Trophoblast cell (in vitro differentiated cells and primary cell): ENCODE results near the gene SLC1A4.

Source experiments
- DNase-seq, 2 donors: peaks; one replicate each; pipeline ENCODE4 v3.0.0-alpha.2; 2016
- H2AFZ ChIP-seq: 2 replicates; pipeline ENCODE4 v1.6.1; 2013; ENCODE audit warnings: low read length, moderate library complexity, mild to moderate bottlenecking; ENCODE audit not compliant: insufficient read depth, poor library complexity
- H2AK5ac ChIP-seq: 2 replicates; pipeline ENCODE4 v1.6.1; 2013; ENCODE audit warnings: mild to moderate bottlenecking, low read length
- H2BK120ac ChIP-seq: 2 replicates; pipeline ENCODE4 v1.6.1; 2013; ENCODE audit warnings: low read length, mild to moderate bottlenecking, moderate library complexity; ENCODE audit not compliant: insufficient read depth, poor library complexity
- H2BK12ac ChIP-seq: 2 replicates; pipeline ENCODE4 v1.6.1; 2013; ENCODE audit warnings: mild to moderate bottlenecking, low read length, moderate library complexity
- H2BK5ac ChIP-seq: 2 replicates; pipeline ENCODE4 v1.6.1; 2013; ENCODE audit warnings: low read length, low read depth, moderate library complexity, mild to moderate bottlenecking; ENCODE audit not compliant: poor library complexity
- H3K14ac ChIP-seq: 2 replicates; pipeline ENCODE4 v1.6.1; 2013; ENCODE audit warnings: mild to moderate bottlenecking, low read length
- H3K18ac ChIP-seq: 2 replicates; pipeline ENCODE4 v1.6.1; 2013; ENCODE audit warnings: mild to moderate bottlenecking, low read length
- H3K23ac ChIP-seq: 2 replicates; pipeline ENCODE4 v1.6.1; 2013; ENCODE audit warnings: low read length
- H3K27ac ChIP-seq: 2 replicates; pipeline ENCODE4 v1.5.1; 2013; ENCODE audit warnings: low read depth, mild to moderate bottlenecking, inconsistent platforms, low read length, moderate library complexity
- H3K27me3 ChIP-seq: 2 replicates; pipeline ENCODE4 v1.6.1; 2013; ENCODE audit warnings: inconsistent platforms, mild to moderate bottlenecking, low read length, moderate library complexity; ENCODE audit not compliant: insufficient read depth
- H3K36me3 ChIP-seq, 2 experiments: 1 replicate in 1 of 2; 2 replicates in 1 of 2; pipeline ENCODE4 v1.6.1; 2013; ENCODE audit warnings: low read length in 2 of 2, mild to moderate bottlenecking in 2 of 2, moderate library complexity in 1 of 2; ENCODE audit not compliant: insufficient read depth in 2 of 2, control insufficient read depth in 1 of 2
- H3K4ac ChIP-seq: 2 replicates; pipeline ENCODE4 v1.6.1; 2013; ENCODE audit warnings: low read depth, mild to moderate bottlenecking, low read length, moderate library complexity
- H3K4me1 ChIP-seq, 2 experiments: 1 replicate in 1 of 2; 2 replicates in 1 of 2; pipeline ENCODE4 v1.6.1; 2013; ENCODE audit warnings: low read length in 2 of 2, mild to moderate bottlenecking in 2 of 2, moderate library complexity in 1 of 2; ENCODE audit not compliant: insufficient read depth in 2 of 2, control insufficient read depth in 1 of 2
- H3K4me2 ChIP-seq: 2 replicates; pipeline ENCODE4 v1.6.1; 2013; ENCODE audit warnings: inconsistent platforms, mild to moderate bottlenecking, low read length, moderate library complexity
- H3K4me3 ChIP-seq: 2 replicates; pipeline ENCODE4 v1.5.1; 2013; ENCODE audit warnings: mild to moderate bottlenecking, low read depth, low read length, inconsistent platforms
- H3K79me1 ChIP-seq: one replicate; pipeline ENCODE4 v1.6.1; 2013; ENCODE audit warnings: low read length
- H3K79me2 ChIP-seq: 2 replicates; pipeline ENCODE4 v1.6.1; 2013; ENCODE audit warnings: low read length, mild to moderate bottlenecking; ENCODE audit not compliant: control insufficient read depth, insufficient read depth, poor library complexity
- H3K9ac ChIP-seq: 2 replicates; pipeline ENCODE4 v1.6.1; 2013; ENCODE audit warnings: mild to moderate bottlenecking, low read length
- H3K9me3 ChIP-seq: 2 replicates; pipeline ENCODE4 v1.6.1; 2013; ENCODE audit warnings: low read depth, mild to moderate bottlenecking, control low read depth, inconsistent platforms, low read length; ENCODE audit not compliant: insufficient read depth
- H4K12ac ChIP-seq: 2 replicates; pipeline ENCODE4 v1.6.1; 2013; ENCODE audit warnings: low read depth, mild to moderate bottlenecking, low read length, moderate library complexity
- H4K8ac ChIP-seq: 2 replicates; pipeline ENCODE4 v1.6.1; 2013; ENCODE audit warnings: low read depth, mild to moderate bottlenecking, low read length, moderate library complexity
- H4K91ac ChIP-seq: one replicate; pipeline ENCODE4 v1.6.1; 2013; ENCODE audit warnings: low read depth, mild to moderate bottlenecking, low read length, moderate library complexity
- WGBS: extraction: QIAGEN DNeasy Blood & Tissue Kit; methylation state at CpG from one replicate; pipeline ENCODE4 v1.1.7; 2013; ENCODE audit warnings: missing lambda C conversion rate; ENCODE audit not compliant: insufficient read length, insufficient coverage; ENCODE audit errors: extremely low coverage; 5-methylcytosine and 5-hydroxymethylcytosine counted together

Gene SLC1A4

DNA sequence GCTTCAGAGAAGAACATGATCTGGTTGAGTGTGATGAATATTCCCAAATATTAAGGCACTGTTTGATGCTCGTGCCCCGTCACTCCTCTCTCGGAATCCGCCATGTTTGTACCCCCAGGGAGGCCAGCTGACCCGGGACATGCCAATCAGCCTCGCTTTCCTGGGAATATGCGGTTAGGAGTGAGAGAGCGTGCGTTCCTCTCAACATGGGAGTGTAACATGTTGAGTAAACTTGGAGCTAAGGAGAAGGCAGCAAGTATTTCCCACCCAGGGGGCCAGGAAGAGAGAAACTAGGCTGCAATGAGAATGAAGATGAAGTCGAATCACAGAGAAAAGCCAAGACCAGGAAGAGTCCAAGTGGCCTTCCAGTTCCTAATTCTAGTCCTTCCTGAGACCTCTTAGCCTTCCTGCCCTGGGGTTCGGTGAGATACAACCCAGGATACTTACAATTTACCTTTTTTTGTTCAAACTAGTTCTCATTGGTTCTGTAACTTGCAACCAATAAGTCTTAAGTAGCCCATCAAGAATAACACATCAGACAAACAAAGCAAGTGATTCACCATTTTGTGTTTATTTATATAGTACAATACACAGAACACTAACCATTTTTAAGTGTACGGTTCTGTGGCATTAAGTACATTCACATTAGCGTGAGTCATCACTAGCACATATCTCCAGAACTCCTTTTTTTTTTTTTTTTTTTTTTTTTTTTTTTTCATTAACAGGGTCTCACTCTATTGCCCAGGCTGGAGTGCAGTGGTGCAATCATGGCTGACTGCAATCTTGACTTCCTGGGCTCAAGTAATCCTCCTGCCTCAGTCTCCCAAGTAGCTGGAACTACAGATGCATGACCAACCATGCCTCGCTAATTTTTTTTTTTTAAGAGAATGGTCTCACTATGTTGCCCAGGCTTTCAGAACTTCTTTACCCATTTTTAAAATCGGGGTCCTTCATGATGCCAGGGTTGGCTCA, 36.4 kb upstream of the SLC1A4 start:
- Histone ChIP-seq H3K9ac (no peak overlapping the region), H2AFZ (no peak overlapping the region), H4K8ac (no peak overlapping the region), H3K14ac (no peak overlapping the region), H2BK5ac (no peak overlapping the region), H3K4me2 (no peak overlapping the region), H3K27ac (no peak overlapping the region), H3K27me3 (no peaks in the 10 kb centered on the region), H4K12ac (no peak overlapping the region), H3K79me1 (no peaks in the 10 kb centered on the region), H3K36me3 (no peaks in the 10 kb centered on the region), H3K18ac (no peak overlapping the region), H2AK5ac (no peak overlapping the region), H4K91ac (no peak overlapping the region), H3K4ac (no peak overlapping the region), H3K9me3 (peaks cover 2% of the 10 kb centered on the region), H3K23ac (no peak overlapping the region), H3K4me1 (no peaks in the 10 kb centered on the region), H2BK120ac (no peak overlapping the region), H2BK12ac (no peak overlapping the region), H3K79me2 (no peaks in the 10 kb centered on the region), H3K4me3 (no peak overlapping the region)
- WGBS, result no CpG with 5 or more reads among the region's 15 CpGs
- no peak for DNase-seq

DNA sequence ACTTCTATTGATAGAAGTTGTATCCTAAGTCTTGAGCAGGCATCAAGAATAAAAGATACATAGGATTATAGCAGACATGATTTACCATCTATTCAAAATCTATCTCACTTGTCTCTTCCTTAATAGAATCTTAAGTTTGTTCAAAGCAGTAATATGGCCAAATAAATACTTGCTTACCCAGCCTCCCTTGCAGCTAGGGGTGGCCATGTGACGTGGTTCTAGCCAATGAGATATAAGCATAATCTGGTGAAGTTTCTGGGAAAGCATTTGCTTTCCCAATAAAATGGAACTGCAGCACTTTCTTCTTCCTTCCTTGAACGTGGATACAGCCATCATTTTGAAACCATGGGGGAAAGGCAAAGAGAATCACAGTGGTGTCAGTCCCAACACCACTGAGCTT, 33.7 kb upstream of the SLC1A4 start:
- Histone ChIP-seq H3K79me1 (no peaks in the 10 kb centered on the region), H3K27me3 (no peaks in the 10 kb centered on the region), H3K4me2 (no peak overlapping the region), H3K4me1 (no peaks in the 10 kb centered on the region), H3K9ac (no peak overlapping the region), H3K23ac (no peak overlapping the region), H3K27ac (no peak overlapping the region), H2AK5ac (no peak overlapping the region), H3K36me3 (no peaks in the 10 kb centered on the region), H3K79me2 (no peaks in the 10 kb centered on the region), H2BK5ac (no peak overlapping the region), H2BK12ac (no peak overlapping the region), H2AFZ (no peak overlapping the region), H4K12ac (no peak overlapping the region), H3K18ac (no peak overlapping the region), H3K14ac (no peak overlapping the region), H3K9me3 (peaks cover 2% of the 10 kb centered on the region), H2BK120ac (no peak overlapping the region), H3K4me3 (no peak overlapping the region), H4K91ac (no peak overlapping the region), H4K8ac (no peak overlapping the region), H3K4ac (no peak overlapping the region)
- no CpG with 5 or more reads among the region's 2 CpGs for WGBS
- DNase-seq, result no peak

DNA sequence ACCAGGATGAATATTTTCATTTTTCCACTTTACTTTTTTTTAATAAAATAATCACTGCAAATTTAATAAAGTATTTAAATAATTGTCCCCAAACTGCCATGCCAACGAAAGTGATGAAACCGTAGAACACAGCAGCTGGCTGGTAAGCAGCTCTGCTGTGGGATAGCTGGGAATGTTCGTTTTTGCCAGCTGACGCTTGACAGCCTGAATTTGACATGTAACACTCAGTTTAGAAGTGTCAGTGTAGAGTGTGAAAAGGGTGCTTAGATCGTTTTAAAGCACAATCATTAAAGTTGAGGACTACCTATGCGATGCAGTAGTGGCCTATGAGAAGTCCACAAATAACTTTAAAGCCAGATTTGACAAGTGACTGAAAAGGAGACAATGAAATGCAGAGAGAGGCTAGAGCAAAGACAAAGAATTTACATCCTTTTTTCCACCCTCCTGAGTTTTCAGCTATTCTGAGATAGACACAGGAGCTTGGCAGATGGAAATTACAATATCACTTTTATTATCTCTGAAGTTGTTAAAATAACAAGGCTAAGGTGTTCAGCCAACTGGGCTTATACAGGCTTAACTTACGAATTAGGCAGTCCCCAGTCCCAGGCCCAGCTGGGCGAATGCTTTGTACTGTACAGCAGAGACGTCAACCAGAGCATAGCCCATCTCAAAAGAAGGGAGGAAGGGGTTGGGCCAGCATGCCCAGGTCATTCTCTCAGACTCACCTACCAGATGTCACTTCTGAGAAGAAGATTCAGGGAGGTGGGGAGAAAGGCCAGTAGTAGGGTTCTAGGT, 31.9 kb upstream of the SLC1A4 start:
- H3K9me3 ChIP-seq, result peaks cover 2% of the 10 kb centered on the region
- H3K27ac ChIP-seq, result no peak overlapping the region
- no peaks in the 10 kb centered on the region for H3K79me1 ChIP-seq
- no peak overlapping the region for H3K14ac ChIP-seq
- H3K4ac ChIP-seq, result no peak overlapping the region
- no peak overlapping the region for H3K9ac ChIP-seq
- no peaks in the 10 kb centered on the region for H3K27me3 ChIP-seq
- no peak overlapping the region for H2BK5ac ChIP-seq
- no peak overlapping the region for H2BK12ac ChIP-seq
- H3K36me3 ChIP-seq, result no peaks in the 10 kb centered on the region
- H3K4me2 ChIP-seq, result no peak overlapping the region
- no peak overlapping the region for H3K23ac ChIP-seq
- no peak overlapping the region for H4K12ac ChIP-seq
- DNase-seq, result no peak
- H3K18ac ChIP-seq, result no peak overlapping the region
- no peak overlapping the region for H3K4me3 ChIP-seq
- no peak overlapping the region for H4K91ac ChIP-seq
- H3K4me1 ChIP-seq, result no peaks in the 10 kb centered on the region
- no peak overlapping the region for H4K8ac ChIP-seq
- WGBS, result no CpG with 5 or more reads among the region's 9 CpGs
- no peaks in the 10 kb centered on the region for H3K79me2 ChIP-seq
- H2AFZ ChIP-seq, result no peak overlapping the region
- H2AK5ac ChIP-seq, result no peak overlapping the region
- no peak overlapping the region for H2BK120ac ChIP-seq

DNA sequence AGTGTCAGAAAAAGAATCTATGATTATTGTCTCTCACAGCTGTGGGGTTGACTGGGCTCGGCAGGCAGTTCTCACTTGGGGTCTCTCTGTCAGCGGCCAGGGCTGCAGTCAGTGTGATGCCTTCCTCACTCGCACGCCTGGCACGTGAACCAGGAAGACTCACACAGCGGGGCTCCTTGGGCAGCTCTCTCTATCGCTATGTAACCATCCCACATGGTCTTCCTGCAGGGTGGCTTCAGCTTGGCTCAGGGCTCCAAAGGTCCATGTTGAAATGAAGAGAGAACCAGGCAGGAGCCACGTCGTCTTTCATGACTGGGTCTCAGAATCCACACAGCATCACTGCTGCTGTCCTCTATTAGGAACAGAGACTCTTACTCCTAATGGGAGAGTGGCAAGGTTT, 30.6 kb upstream of the SLC1A4 start:
- no CpG with 5 or more reads among the region's 9 CpGs for WGBS
- DNase-seq, result no peak

More for the DNA sequence above, 30.6 kb upstream of the SLC1A4 start:
- H3K27ac ChIP-seq, result no peak overlapping the region
- H3K23ac ChIP-seq, result no peak overlapping the region
- H2AFZ ChIP-seq, result no peak overlapping the region
- H3K4ac ChIP-seq, result no peak overlapping the region
- no peak overlapping the region for H2BK5ac ChIP-seq
- no peaks in the 10 kb centered on the region for H3K79me1 ChIP-seq
- no peak overlapping the region for H3K18ac ChIP-seq
- no peaks in the 10 kb centered on the region for H3K4me1 ChIP-seq
- H2BK120ac ChIP-seq, result no peak overlapping the region
- H3K36me3 ChIP-seq, result no peaks in the 10 kb centered on the region
- no peak overlapping the region for H4K12ac ChIP-seq
- no peaks in the 10 kb centered on the region for H3K27me3 ChIP-seq
- no peak overlapping the region for H2AK5ac ChIP-seq
- H3K4me2 ChIP-seq, result no peak overlapping the region
- H4K91ac ChIP-seq, result no peak overlapping the region
- no peak overlapping the region for H4K8ac ChIP-seq
- no peak overlapping the region for H2BK12ac ChIP-seq
- no peak overlapping the region for H3K4me3 ChIP-seq
- no peak overlapping the region for H3K9ac ChIP-seq
- H3K14ac ChIP-seq, result no peak overlapping the region
- H3K9me3 ChIP-seq, result no peaks in the 10 kb centered on the region
- H3K79me2 ChIP-seq, result no peaks in the 10 kb centered on the region
